Activated CD4-positive, alpha-beta T cell treated with anti-CD3 and anti-CD28 coated beads for 36 hours (primary cell): ENCODE data around the gene PKDCC. TPM values are rescaled to one million over a fixed set of nuclear protein-coding genes. Genes with fewer than 3 reads are reported as not detected.

Source experiments
- ATAC-seq: fragments of 200-7000 bp; cut with Tn5 transposase; one replicate; pipeline ENCODE4 v1.10.0; 2021; ENCODE audit warnings: mild to moderate bottlenecking, moderate library complexity
- CTCF ChIA-PET: fragments of 350-600 bp; sonication (Branson Sonifier 250); formaldehyde crosslinking; loops from one replicate; lab custom pipeline; 2021; ENCODE audit warnings: antibody characterized with exemption; lab: Charles Lee
- POLR2A ChIA-PET: fragments of 350-600 bp; sonication (Branson Sonifier 250); formaldehyde crosslinking; loops from one replicate; lab custom pipeline; 2021; ENCODE audit warnings: antibody characterized with exemption, inconsistent platforms; lab: Charles Lee
- DNase-seq: peaks from one replicate; pipeline ENCODE4 v3.0.0-alpha.2; 2020
- H3K27ac Mint-ChIP-seq: one replicate; pipeline ENCODE4 v1.8.0; 2021; ENCODE audit warnings: mixed read lengths
- H3K27me3 Mint-ChIP-seq: one replicate; pipeline ENCODE4 v1.8.0; 2021; ENCODE audit warnings: mixed read lengths
- H3K36me3 Mint-ChIP-seq: one replicate; pipeline ENCODE4 v1.8.0; 2021; ENCODE audit warnings: low read depth, mixed read lengths
- H3K4me1 Mint-ChIP-seq: one replicate; pipeline ENCODE4 v1.8.0; 2021; ENCODE audit warnings: mixed read lengths
- H3K4me3 Mint-ChIP-seq: one replicate; pipeline ENCODE4 v1.8.0; 2021; ENCODE audit warnings: mild to moderate bottlenecking, moderate library complexity, mixed read lengths
- H3K9me3 Mint-ChIP-seq: one replicate; pipeline ENCODE4 v1.8.0; 2021; ENCODE audit warnings: low read depth, mixed read lengths
- intact Hi-C, 2 experiments: fragments of 100-400 bp; cut with DNase I in 1 of 2; cut with micrococcal nuclease in 1 of 2; formaldehyde crosslinking; loops; one replicate each; pipeline versions ENCODE4 v1.14.2 to v1.15.1; 2022 to 2024; cut with DNase I, micrococcal nuclease
- total RNA-seq, 2 experiments: library from RNA; stranded (reverse); gene quantifications; one replicate each; pipeline ENCODE4 v1.2.3, GENCODE V29; 2021

PKDCC gene
- total RNA-seq, 2 experiments from 2014 or later, result not detected

DNA sequence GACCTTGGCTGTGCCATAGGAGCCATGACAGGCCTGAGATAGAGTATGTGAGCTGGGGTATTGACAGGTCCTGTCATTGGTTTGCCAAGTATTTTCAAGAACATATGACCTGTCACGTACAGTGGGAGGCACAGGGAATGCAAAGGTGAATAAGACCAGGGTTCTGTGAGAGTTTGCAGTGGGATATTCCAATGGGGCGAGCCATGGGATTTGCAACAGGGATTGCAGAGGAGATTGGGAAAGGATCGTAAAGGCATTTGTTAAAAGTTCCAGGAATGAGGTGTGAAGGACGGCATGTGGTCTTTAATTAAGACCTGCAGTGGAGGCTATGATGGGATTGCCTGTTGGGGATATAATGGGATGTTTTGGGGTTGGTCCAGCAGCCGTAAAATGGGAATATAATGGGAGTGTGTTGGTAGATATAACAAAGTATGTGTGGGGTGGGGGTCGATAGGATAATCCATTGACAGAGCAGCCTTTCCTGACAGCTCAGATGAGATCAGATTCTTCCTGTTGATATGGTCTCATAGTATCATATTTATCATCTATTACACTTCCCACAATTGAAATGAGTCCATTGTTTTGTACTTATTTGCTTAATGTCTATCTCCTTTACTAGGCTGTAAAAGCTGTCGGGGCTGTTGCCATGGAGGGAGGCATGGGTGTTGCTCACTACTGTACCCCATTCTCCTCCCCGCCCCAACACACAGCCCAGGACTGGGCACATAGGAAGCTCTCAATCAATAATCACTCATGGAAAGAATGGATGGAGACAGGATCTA is 38.1 kb downstream of the PKDCC start:
- Mint-ChIP-seq H3K27ac (no peak overlapping the region), H3K4me3 (no peak overlapping the region), H3K9me3 (no peaks in the 10 kb centered on the region), H3K36me3 (no peaks in the 10 kb centered on the region), H3K4me1 (peaks cover 6% of the 10 kb centered on the region), H3K27me3 (no peaks in the 10 kb centered on the region)
- intact Hi-C loops, result loop anchor here (1.0 kb wide), 3 partner anchors 217 to 246 kb away; no protein-coding TSS in a partner anchor
- ChIA-PET POLR2A (no interaction called here), CTCF (interaction anchor here (0.6 to 10.4 kb wide), 27 partner anchors 9 to 630 kb away, joined by 3 to 304 read pairs (median 4); no protein-coding TSS in a partner anchor)
- ATAC-seq (peak; percentile 18), DNase-seq (no peak)

- DNase-seq (peak; percentile 60), ATAC-seq (peak; percentile 57)
- H3K4me1 Mint-ChIP-seq, result peaks cover 6% of the 10 kb centered on the region
- no peaks in the 10 kb centered on the region for H3K27me3 Mint-ChIP-seq
- ChIA-PET POLR2A (no interaction called here), CTCF (interaction anchor here (0.5 to 10.4 kb wide), 38 partner anchors 8 to 630 kb away, joined by 3 to 304 read pairs (median 4); no protein-coding TSS in a partner anchor)
- H3K9me3 Mint-ChIP-seq, result no peaks in the 10 kb centered on the region
- no peak overlapping the region for H3K27ac Mint-ChIP-seq
- H3K4me3 Mint-ChIP-seq, result no peak overlapping the region
- no peaks in the 10 kb centered on the region for H3K36me3 Mint-ChIP-seq
- intact Hi-C loops, result loop anchor here (1.0 kb wide), 3 partner anchors 217 to 246 kb away; no protein-coding TSS in a partner anchor
These were observed 38.7 kb downstream of the PKDCC start for GRCh38 chr2:42086500-42086953.

DNA sequence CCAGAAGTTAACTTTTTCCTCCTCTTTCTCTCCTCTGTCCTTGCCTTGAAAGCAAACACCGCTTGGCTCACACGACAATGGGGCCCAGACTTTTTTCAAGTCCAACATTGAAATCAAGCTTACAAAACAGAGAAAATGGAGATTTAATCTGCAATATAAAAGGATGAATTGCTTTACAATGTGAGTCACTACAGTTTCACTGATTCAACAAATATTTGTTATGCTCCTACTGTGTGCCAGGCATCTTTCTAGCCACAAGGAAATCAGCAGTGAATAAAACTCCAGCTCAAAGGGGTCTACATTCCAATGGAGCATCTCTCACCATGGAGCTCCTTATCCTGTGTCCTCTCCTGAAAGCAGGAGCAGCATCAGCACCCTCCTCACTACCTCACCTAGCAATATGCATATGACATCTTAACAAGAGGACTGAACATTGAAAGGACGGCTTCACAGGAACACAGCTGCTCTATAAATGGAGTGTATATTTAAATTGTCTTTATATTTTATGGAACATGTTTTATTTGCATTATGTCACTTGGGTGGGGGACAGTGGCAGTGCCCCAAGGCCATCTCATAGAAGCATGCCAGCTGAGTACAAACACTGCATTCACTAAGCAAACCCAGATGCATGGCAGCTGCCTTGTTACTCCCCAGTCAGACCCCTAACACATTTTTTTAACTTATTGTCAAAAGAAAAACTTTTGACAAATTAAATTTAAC is 39.5 kb downstream of the PKDCC start:
- Mint-ChIP-seq H3K27ac (no peak overlapping the region), H3K9me3 (no peaks in the 10 kb centered on the region), H3K4me1 (peaks cover 6% of the 10 kb centered on the region), H3K36me3 (no peaks in the 10 kb centered on the region), H3K4me3 (no peak overlapping the region), H3K27me3 (no peaks in the 10 kb centered on the region)
- ATAC-seq, result no peak
- no peak for DNase-seq
- intact Hi-C loops, result no loop called here
- ChIA-PET POLR2A (no interaction called here), CTCF (interaction anchor here (0.5 to 10.4 kb wide), 48 partner anchors 8 to 1867 kb away, joined by 3 to 304 read pairs (median 3); no protein-coding TSS in a partner anchor)

DNA sequence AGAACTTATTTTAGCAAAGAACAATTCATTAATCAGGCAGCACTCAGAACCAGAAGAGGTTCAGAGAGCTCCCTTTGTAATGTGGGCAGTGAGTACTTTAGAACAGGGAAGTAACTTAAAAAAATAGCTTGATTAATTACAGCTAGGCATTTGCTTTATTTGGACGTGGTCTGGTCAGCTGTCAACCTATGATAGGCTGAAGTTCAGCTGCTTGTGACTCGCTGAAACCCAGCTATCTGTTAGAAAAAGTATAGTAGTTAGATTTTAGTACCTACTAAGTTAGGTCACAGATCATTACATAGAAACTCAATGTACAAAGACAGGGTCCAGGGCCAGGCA is 40.0 kb downstream of the PKDCC start:
- intact Hi-C loops, result no loop called here
- Mint-ChIP-seq H3K27me3 (no peaks in the 10 kb centered on the region), H3K9me3 (no peaks in the 10 kb centered on the region), H3K36me3 (no peaks in the 10 kb centered on the region), H3K4me3 (no peak overlapping the region), H3K27ac (no peak overlapping the region), H3K4me1 (peaks cover 4% of the 10 kb centered on the region)
- CTCF ChIA-PET, result interaction anchor here (0.6 to 10.4 kb wide), 29 partner anchors 8 to 1867 kb away, joined by 3 to 304 read pairs (median 4); no protein-coding TSS in a partner anchor
- POLR2A ChIA-PET, result no interaction called here
- no peak for ATAC-seq
- no peak for DNase-seq

- intact Hi-C loops, result no loop called here
- ATAC-seq, result peak; percentile 97
- Mint-ChIP-seq H3K27me3 (no peaks in the 10 kb centered on the region), H3K36me3 (no peaks in the 10 kb centered on the region), H3K9me3 (no peaks in the 10 kb centered on the region), H3K4me1 (peaks cover 3% of the 10 kb centered on the region), H3K27ac (no peak overlapping the region), H3K4me3 (no peak overlapping the region)
- peak; percentile 91 for DNase-seq
- POLR2A ChIA-PET, result no interaction called here
- CTCF ChIA-PET, result interaction anchor here (0.6 to 10.4 kb wide), 10 partner anchors 77 to 352 kb away, joined by 3 to 304 read pairs (median 3); no protein-coding TSS in a partner anchor
These were observed 41.6 kb downstream of the PKDCC start for GRCh38 chr2:42089340-42089925.

DNA sequence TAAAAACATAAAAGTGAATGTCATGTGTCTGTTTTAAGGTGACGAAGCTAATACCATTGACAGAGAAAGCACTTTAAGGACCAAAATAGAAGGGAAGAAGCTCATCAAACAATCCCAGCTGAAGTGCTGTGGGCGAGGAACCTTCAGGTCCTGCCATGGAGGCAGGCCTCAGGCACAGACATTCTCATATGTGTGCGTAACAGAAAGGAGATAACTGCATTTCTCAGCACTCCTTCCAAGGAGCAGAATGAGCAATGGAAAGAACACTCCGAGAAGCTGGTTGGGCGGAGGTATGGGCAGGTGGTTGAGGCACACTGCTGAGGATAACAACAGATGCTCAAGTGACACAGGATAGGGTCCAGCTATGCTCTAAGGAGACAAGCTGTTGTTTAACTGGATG is 42.4 kb downstream of the PKDCC start:
- ATAC-seq (no peak), DNase-seq (no peak)
- intact Hi-C loops, result no loop called here
- ChIA-PET POLR2A (no interaction called here), CTCF (interaction anchor here (0.5 to 10.4 kb wide), 19 partner anchors 8 to 352 kb away, joined by 3 to 304 read pairs (median 3); no protein-coding TSS in a partner anchor)
- Mint-ChIP-seq H3K4me3 (no peak overlapping the region), H3K9me3 (no peaks in the 10 kb centered on the region), H3K27ac (no peak overlapping the region), H3K4me1 (peaks cover 3% of the 10 kb centered on the region), H3K27me3 (no peaks in the 10 kb centered on the region), H3K36me3 (no peaks in the 10 kb centered on the region)

- no peak overlapping the region for H3K4me3 Mint-ChIP-seq
- DNase-seq (no peak), ATAC-seq (no peak)
- H3K4me1 Mint-ChIP-seq, result peaks cover 5% of the 10 kb centered on the region
- no peak overlapping the region for H3K27ac Mint-ChIP-seq
- ChIA-PET CTCF (interaction anchor here (0.6 to 10.4 kb wide), 11 partner anchors 9 to 572 kb away, joined by 3 to 304 read pairs (median 4); no protein-coding TSS in a partner anchor), POLR2A (no interaction called here)
- no peaks in the 10 kb centered on the region for H3K27me3 Mint-ChIP-seq
- no peaks in the 10 kb centered on the region for H3K9me3 Mint-ChIP-seq
- intact Hi-C loops, result no loop called here
- H3K36me3 Mint-ChIP-seq, result no peaks in the 10 kb centered on the region
These were observed 43.9 kb downstream of the PKDCC start for GRCh38 chr2:42091671-42092070.

- ATAC-seq (no peak), DNase-seq (no peak)
- ChIA-PET POLR2A (no interaction called here), CTCF (interaction anchor here (0.6 to 10.4 kb wide), 11 partner anchors 8 to 572 kb away, joined by 3 to 304 read pairs (median 4); no protein-coding TSS in a partner anchor)
- H3K27me3 Mint-ChIP-seq, result no peaks in the 10 kb centered on the region
- no peaks in the 10 kb centered on the region for H3K9me3 Mint-ChIP-seq
- intact Hi-C loops, result no loop called here
- no peak overlapping the region for H3K4me3 Mint-ChIP-seq
- no peaks in the 10 kb centered on the region for H3K36me3 Mint-ChIP-seq
- peaks cover 5% of the 10 kb centered on the region for H3K4me1 Mint-ChIP-seq
- H3K27ac Mint-ChIP-seq, result no peak overlapping the region
These were observed 44.5 kb downstream of the PKDCC start for GRCh38 chr2:42092084-42092996.

DNA sequence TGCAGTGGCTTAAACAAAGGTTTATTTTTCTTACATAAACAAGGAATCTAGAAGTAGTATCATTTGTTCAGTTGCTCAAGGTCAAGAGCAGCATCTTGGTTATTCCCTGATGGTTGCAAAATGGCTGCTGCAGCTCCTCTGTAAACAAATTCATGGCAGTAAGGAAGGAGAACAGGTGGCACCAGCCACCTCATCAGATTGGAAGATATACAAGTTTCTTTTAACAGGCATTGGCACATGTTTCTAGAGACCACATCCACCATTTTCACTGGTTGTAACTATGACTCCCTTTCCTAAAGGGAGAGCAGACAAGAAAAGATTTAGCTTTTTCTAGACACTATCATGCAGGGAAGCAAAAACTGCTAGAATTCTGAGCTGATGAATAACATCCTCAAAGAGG is 46.3 kb downstream of the PKDCC start:
- Mint-ChIP-seq H3K4me1 (peaks cover 17% of the 10 kb centered on the region), H3K27me3 (no peaks in the 10 kb centered on the region), H3K27ac (no peak overlapping the region), H3K4me3 (no peak overlapping the region), H3K36me3 (no peaks in the 10 kb centered on the region), H3K9me3 (no peaks in the 10 kb centered on the region)
- ChIA-PET CTCF (interaction anchor here (0.6 to 4.7 kb wide), 17 partner anchors 11 to 246 kb away, joined by 3 to 64 read pairs (median 4); no protein-coding TSS in a partner anchor), POLR2A (interaction anchor here (1.0 to 1.1 kb wide), 2 partner anchors 12 to 77 kb away, joined by 3 read pairs; no protein-coding TSS in a partner anchor)
- intact Hi-C loops, result no loop called here
- no peak for DNase-seq
- ATAC-seq, result no peak

GRCh38 chr2:42095923-42096408 is 48.1 kb downstream of the PKDCC start:
- peaks cover 9% of the 10 kb centered on the region for H3K9me3 Mint-ChIP-seq
- peaks cover 32% of the 10 kb centered on the region for H3K4me1 Mint-ChIP-seq
- H3K36me3 Mint-ChIP-seq, result no peaks in the 10 kb centered on the region
- intact Hi-C loops, result loop anchor here (1.0 to 5.0 kb wide), 6 partner anchors 75 to 566 kb away; no protein-coding TSS in a partner anchor
- DNase-seq (peak; percentile 86), ATAC-seq (peak; percentile 64)
- CTCF ChIA-PET, result interaction anchor here (0.5 to 4.7 kb wide), 43 partner anchors 8 to 267 kb away, joined by 3 to 64 read pairs (median 4); no protein-coding TSS in a partner anchor
- no peak overlapping the region for H3K27ac Mint-ChIP-seq
- H3K4me3 Mint-ChIP-seq, result no peak overlapping the region
- no peaks in the 10 kb centered on the region for H3K27me3 Mint-ChIP-seq
- POLR2A ChIA-PET, result interaction anchor here (0.6 kb wide), 1 partner anchor 323 kb away, joined by 3 read pairs; no protein-coding TSS in a partner anchor
